Ammon's horn (tissue), 1 donor: ENCODE data around the gene DLGAP1.
"Not testable (repeated sequence)": the region's sequence is repeated elsewhere in the genome, so short reads cannot be mapped to it uniquely, and the experiment has no call there.

Source experiments
- DNase-seq: peaks from one replicate; pipeline ENCODE4 v3.0.0-alpha.2; 2016; ENCODE audit warnings: low spot score

The DLGAP1 gene

GRCh38 chr18:4455113-4455811 is at the start of gene DLGAP1:
Gene DLGAP1 (minus strand): TSS chr18:4455307.
- peak; percentile 62 for DNase-seq

- DNase-seq: not testable (repeated sequence)
These were observed 39.7 kb upstream of the DLGAP1 start for GRCh38 chr18:4494703-4495284.

GRCh38 chr18:4468511-4468910 is 13.4 kb upstream of the DLGAP1 start:
- DNase-seq: no peak

- no peak for DNase-seq
These were observed 482 bp downstream of the DLGAP1 start for GRCh38 chr18:4454537-4455112.

- DNase-seq: no peak
These were observed 1.1 kb downstream of the DLGAP1 start for GRCh38 chr18:4453874-4454536.

GRCh38 chr18:4453567-4453873 is 1.6 kb downstream of the DLGAP1 start:
- no peak for DNase-seq

- DNase-seq: peak; percentile 45
These were observed 4.9 kb downstream of the DLGAP1 start for GRCh38 chr18:4450065-4450658.

GRCh38 chr18:4445902-4446301 is 9.2 kb downstream of the DLGAP1 start:
- no peak for DNase-seq

- no peak for DNase-seq
These were observed 10.8 kb downstream of the DLGAP1 start for GRCh38 chr18:4444306-4444705.

- no peak for DNase-seq
These were observed 14.0 kb downstream of the DLGAP1 start for GRCh38 chr18:4441098-4441497.

GRCh38 chr18:4438938-4439337 is 16.2 kb downstream of the DLGAP1 start:
- DNase-seq: no peak

GRCh38 chr18:4433717-4434116 is 21.4 kb downstream of the DLGAP1 start:
- DNase-seq: no peak

- no peak for DNase-seq
These were observed 24.3 kb downstream of the DLGAP1 start for GRCh38 chr18:4430836-4431235.

GRCh38 chr18:4417714-4418113 is 37.4 kb downstream of the DLGAP1 start:
- no peak for DNase-seq

GRCh38 chr18:4416976-4417375 is 38.1 kb downstream of the DLGAP1 start:
- DNase-seq: no peak

- no peak for DNase-seq
These were observed 42.8 kb downstream of the DLGAP1 start for GRCh38 chr18:4412286-4412685.

GRCh38 chr18:4406856-4407255 is 48.3 kb downstream of the DLGAP1 start:
- no peak for DNase-seq

GRCh38 chr18:4405965-4406364 is 49.1 kb downstream of the DLGAP1 start:
- DNase-seq: no peak

- no peak for DNase-seq
These were observed 51.3 kb downstream of the DLGAP1 start for GRCh38 chr18:4403836-4404235.

GRCh38 chr18:4400911-4401310 is 54.2 kb downstream of the DLGAP1 start:
- no peak for DNase-seq

GRCh38 chr18:4399929-4400328 is 55.2 kb downstream of the DLGAP1 start:
- no peak for DNase-seq

GRCh38 chr18:4394700-4395099 is 60.4 kb downstream of the DLGAP1 start:
- no peak for DNase-seq

- no peak for DNase-seq
These were observed 63.2 kb downstream of the DLGAP1 start for GRCh38 chr18:4391859-4392258.
